AG10803 (cell line): ENCODE results near the gene KCNJ12.

Experiments
- DNase-seq: peaks from one replicate; pipeline ENCODE4 v3.0.0; 2010; ENCODE audit warnings: low read depth
- H3K4me3 ChIP-seq: 2 replicates; pipeline ENCODE4 v1.5.1; 2011; ENCODE audit warnings: mild to moderate bottlenecking, low read length, control low read depth
- CTCF ChIP-seq: conservative IDR thresholded peaks from 2 replicates; pipeline ENCODE4 v1.5.1; 2011; ENCODE audit warnings: mild to moderate bottlenecking, low read length, control low read depth, inconsistent platforms

Gene KCNJ12

GRCh38 chr17:21352981-21353265, 23.2 kb upstream of the KCNJ12 start:
- no peak for TF ChIP-seq CTCF
- no peak overlapping the region for H3K4me3 ChIP-seq
- DNase-seq: no peak

- no peak overlapping the region for H3K4me3 ChIP-seq
- DNase-seq: peak; percentile 71
- TF ChIP-seq CTCF: no peak
These were observed 22.7 kb upstream of the KCNJ12 start for GRCh38 chr17:21353326-21354010.

GRCh38 chr17:21354796-21355385, 21.3 kb upstream of the KCNJ12 start:
- TF ChIP-seq CTCF: no peak
- no peak for DNase-seq
- H3K4me3 ChIP-seq: no peak overlapping the region

- no peak for DNase-seq
- no peak for TF ChIP-seq CTCF
- no peak overlapping the region for H3K4me3 ChIP-seq
These were observed 20.6 kb upstream of the KCNJ12 start for GRCh38 chr17:21355586-21355985.

- no peak for TF ChIP-seq CTCF
- DNase-seq: no peak
- H3K4me3 ChIP-seq: no peak overlapping the region
These were observed 19.5 kb upstream of the KCNJ12 start for GRCh38 chr17:21356537-21357127.

GRCh38 chr17:21357281-21357680, 18.9 kb upstream of the KCNJ12 start:
- no peak overlapping the region for H3K4me3 ChIP-seq
- DNase-seq: no peak
- no peak for TF ChIP-seq CTCF
